Upper lobe of left lung (tissue), 6 donors: ENCODE data around the gene UBE2E2. TPM values are rescaled to one million over a fixed set of nuclear protein-coding genes. Genes with fewer than 3 reads are reported as not detected.
A peak's percentile ranks its signal among the peaks of the same experiment; 100 is the strongest.

Experiments
- ATAC-seq, 2 donors: fragments of 200-7000 bp; cut with Tn5 transposase; one replicate each; pipeline ENCODE4 v1.9.1; 2022; ENCODE audit warnings: mild to moderate bottlenecking in 2 of 2, moderate library complexity in 2 of 2; ENCODE audit not compliant: low FRiP score in 2 of 2
- DNase-seq, 2 donors: peaks; one replicate each; pipeline ENCODE4 v3.0.0-alpha.2; 2019 to 2020
- H3K27ac ChIP-seq, 4 donors: fragments of 200-600 bp; sonication (generic); one replicate each; pipeline ENCODE4 v1.5.1; 2016 to 2019
- H3K27me3 ChIP-seq, 4 donors: fragments of 200-600 bp; sonication (generic); one replicate each; pipeline ENCODE4 v1.5.1; 2017 to 2019
- H3K36me3 ChIP-seq, 4 donors: fragments of 200-600 bp; sonication (generic); one replicate each; pipeline ENCODE4 v1.5.1; 2016 to 2019
- H3K4me1 ChIP-seq, 4 donors: fragments of 200-600 bp; sonication (generic); one replicate each; pipeline ENCODE4 v1.5.1; 2018 to 2019
- H3K4me3 ChIP-seq, 4 donors: fragments of 200-600 bp; sonication (generic); one replicate each; pipeline ENCODE4 v1.5.1; 2017 to 2019; ENCODE audit warnings: mild to moderate bottlenecking in 2 of 4, moderate library complexity in 1 of 4
- H3K9me3 ChIP-seq, 4 donors: fragments of 200-600 bp; sonication (generic); one replicate each; pipeline ENCODE4 v1.5.1; 2018 to 2019
- CTCF ChIP-seq, 6 experiments: fragments of 450-650 bp in 4 of 6; fragments of 200-600 bp in 2 of 6; sonication (generic) in 2 of 6; IDR thresholded peaks; one replicate each; pipeline ENCODE4 v1.5.1; 2016 to 2019; ENCODE audit warnings: antibody characterized with exemption in 6 of 6
- EP300 ChIP-seq, 4 donors: sonication (generic); formaldehyde crosslinking; IDR thresholded peaks; one replicate each; pipeline ENCODE4 v1.5.1; 2017; ENCODE audit warnings: antibody characterized with exemption in 4 of 4, control low read depth in 2 of 4
- POLR2A ChIP-seq, 4 donors: fragments of 450-650 bp; IDR thresholded peaks; one replicate each; pipeline ENCODE4 v1.5.1; 2016 to 2017; ENCODE audit warnings: antibody characterized with exemption in 4 of 4, mild to moderate bottlenecking in 2 of 4
- POLR2AphosphoS5 ChIP-seq, 2 donors: sonication (generic); formaldehyde crosslinking; IDR thresholded peaks; one replicate each; pipeline ENCODE4 v1.5.1; 2017; ENCODE audit warnings: antibody characterized with exemption in 2 of 2
- WGBS, 2 donors: methylation state at CpG; one replicate each; pipeline ENCODE4 v1.1.5; 2017 to 2018; 5-methylcytosine and 5-hydroxymethylcytosine counted together
- total RNA-seq, 6 donors: library from RNA; depleted of rRNA in 4 of 6; stranded (reverse); fragments of >200 nt in 4 of 6; gene quantifications; one replicate each; pipeline versions ENCODE4 v1.1.0 to v1.2.1, GENCODE V29; 2016 to 2021
- donor health status: DM: no; HTN: no; CAD: no; lungs with moderate emphysema.
- donor health status: DM: no; HTN: yes; CAD: no; lungs with severe emphysema.

The UBE2E2 gene
- total RNA-seq, result 10 to 100 TPM; 18.3 to 61.5 (median 41.9) TPM

GRCh38 chr3:23202921-23203707 lies at the start of gene UBE2E2:
Gene UBE2E2, plus strand, starts transcription at chr3:23203327.
- ATAC-seq, result peak; percentile 87 to 95

GRCh38 chr3:23153436-23153835 lies 49.7 kb upstream of the UBE2E2 start:
- Histone ChIP-seq H3K27ac (no peak overlapping the region), H3K4me3 (no peak overlapping the region), H3K4me1 (no peaks in the 10 kb centered on the region), H3K9me3 (no peaks in the 10 kb centered on the region), H3K27me3 (no peaks in the 10 kb centered on the region), H3K36me3 (no peaks in the 10 kb centered on the region)
- WGBS, 2 donors, result 68 to 80% methylated on average over 1 of the region's 1 CpG
- TF ChIP-seq EP300 (IDR thresholded peaks at IDR 0.05), result no peak
- TF ChIP-seq POLR2A (IDR thresholded peaks at IDR 0.05), result no peak
- ATAC-seq, result no peak
- no peak for DNase-seq

More at GRCh38 chr3:23202921-23203707, at the start of gene UBE2E2:
- H3K4me3 ChIP-seq, result peak within 1 kb of the TSS; percentile 64 to 96 (median 86)
- H3K4me1 ChIP-seq, result peaks cover 6 to 19% (median 9%) of the 10 kb centered on the region in 4 donors
- H3K9me3 ChIP-seq, result no peaks in the 10 kb centered on the region
- no peaks in the 10 kb centered on the region for H3K27me3 ChIP-seq
- TF ChIP-seq POLR2A (IDR thresholded peaks at IDR 0.05) (peak in 3 of 4 donors; percentile 44 to 76 (median 66)), EP300 (IDR thresholded peaks at IDR 0.05) (no peak), POLR2AphosphoS5 (IDR thresholded peaks at IDR 0.05) (peak in 1 of 2 donors; percentile 45)
- 0 to 1% methylated on average over 14 to 53 of the region's 101 CpGs for WGBS, 2 donors
- H3K36me3 ChIP-seq, result no peaks in the 10 kb centered on the region
- peak within 1 kb of the TSS; percentile 82 to 90 (median 86) for H3K27ac ChIP-seq
- DNase-seq, result peak; percentile 69 to 95

GRCh38 chr3:23157331-23157730 lies 45.8 kb upstream of the UBE2E2 start:
- DNase-seq, result no peak
- Histone ChIP-seq H3K4me1 (no peaks in the 10 kb centered on the region), H3K27me3 (no peaks in the 10 kb centered on the region), H3K4me3 (no peak overlapping the region), H3K9me3 (no peaks in the 10 kb centered on the region), H3K27ac (no peak overlapping the region), H3K36me3 (no peaks in the 10 kb centered on the region)
- ATAC-seq, result no peak
- TF ChIP-seq POLR2A (IDR thresholded peaks at IDR 0.05), result no peak
- no peak for TF ChIP-seq POLR2AphosphoS5 (IDR thresholded peaks at IDR 0.05)
- TF ChIP-seq EP300 (IDR thresholded peaks at IDR 0.05), result no peak
- no peak for TF ChIP-seq CTCF (IDR thresholded peaks at IDR 0.05)
- 46 to 58% methylated on average over 3 of the region's 3 CpGs for WGBS, 2 donors

- WGBS, 2 donors, result 29 to 39% methylated on average over 2 of the region's 2 CpGs
- H3K36me3 ChIP-seq, result no peaks in the 10 kb centered on the region
- no peaks in the 10 kb centered on the region for H3K27me3 ChIP-seq
- H3K4me3 ChIP-seq, result no peak overlapping the region
- no peaks in the 10 kb centered on the region for H3K4me1 ChIP-seq
- no peak overlapping the region for H3K27ac ChIP-seq
- ATAC-seq (peak in 1 of 2 donors; percentile 87), DNase-seq (no peak)
- no peak for TF ChIP-seq EP300 (IDR thresholded peaks at IDR 0.05)
- no peak for TF ChIP-seq POLR2AphosphoS5 (IDR thresholded peaks at IDR 0.05)
- TF ChIP-seq POLR2A (IDR thresholded peaks at IDR 0.05), result no peak
- H3K9me3 ChIP-seq, result no peaks in the 10 kb centered on the region
These were observed 43.2 kb upstream of the UBE2E2 start for GRCh38 chr3:23159929-23160328.

- DNase-seq (no peak), ATAC-seq (no peak)
- Histone ChIP-seq H3K4me1 (no peaks in the 10 kb centered on the region), H3K9me3 (no peaks in the 10 kb centered on the region), H3K36me3 (no peaks in the 10 kb centered on the region), H3K4me3 (no peak overlapping the region), H3K27ac (no peak overlapping the region), H3K27me3 (no peaks in the 10 kb centered on the region)
- TF ChIP-seq POLR2AphosphoS5 (IDR thresholded peaks at IDR 0.05) (no peak), EP300 (IDR thresholded peaks at IDR 0.05) (no peak), CTCF (IDR thresholded peaks at IDR 0.05) (no peak), POLR2A (IDR thresholded peaks at IDR 0.05) (no peak)
- 95 to 98% methylated on average over 2 of the region's 2 CpGs for whole genome bisulfite sequencing, 2 donors
These were observed 41.8 kb upstream of the UBE2E2 start for GRCh38 chr3:23161308-23161707.

- Histone ChIP-seq H3K4me3 (no peak overlapping the region), H3K9me3 (no peaks in the 10 kb centered on the region), H3K27me3 (no peaks in the 10 kb centered on the region), H3K36me3 (no peaks in the 10 kb centered on the region), H3K27ac (no peak overlapping the region), H3K4me1 (no peaks in the 10 kb centered on the region)
- DNase-seq (no peak), ATAC-seq (no peak)
- TF ChIP-seq POLR2A (IDR thresholded peaks at IDR 0.05), result no peak
- TF ChIP-seq POLR2AphosphoS5 (IDR thresholded peaks at IDR 0.05), result no peak
- TF ChIP-seq EP300 (IDR thresholded peaks at IDR 0.05), result no peak
- no peak for TF ChIP-seq CTCF (IDR thresholded peaks at IDR 0.05)
- WGBS, 2 donors, result 72% methylated on average over 10 of the region's 10 CpGs
These were observed 41.1 kb upstream of the UBE2E2 start for GRCh38 chr3:23161896-23162570.
